Bronchial epithelial cell (primary cell): ENCODE data around the gene EML5. TPM values are rescaled to one million over a fixed set of nuclear protein-coding genes. Genes with fewer than 3 reads are reported as not detected.
"Not testable (repeated sequence)": the region's sequence is repeated elsewhere in the genome, so short reads cannot be mapped to it uniquely, and the experiment has no call there.

ENCODE experiments used
- DNase-seq: peaks from one replicate; pipeline ENCODE4 v3.0.0-alpha.2; 2010; ENCODE audit warnings: low read depth
- FAIRE-seq: peaks from 2 replicates; lab custom pipeline; 2011; peaks lifted over from hg19 to GRCh38; lab: Jason Lieb, UNC
- H3K27me3 ChIP-seq: 2 replicates; pipeline ENCODE4 v1.5.1; 2011; ENCODE audit warnings: low read length; ENCODE audit not compliant: control insufficient read depth, insufficient read depth
- H3K36me3 ChIP-seq: 2 replicates; pipeline ENCODE4 v1.5.1; 2011; ENCODE audit warnings: low read length; ENCODE audit not compliant: control insufficient read depth, insufficient read depth
- H3K4me3 ChIP-seq: 2 replicates; pipeline ENCODE4 v1.5.1; 2011; ENCODE audit warnings: mild to moderate bottlenecking, low read depth, low read length, control low read depth
- total RNA-seq: library from RNA; depleted of rRNA; stranded (reverse); fragments of >200 nt; gene quantifications from 2 replicates; pipeline ENCODE4 v1.2.1, GENCODE V29; 2014
- TF ChIP-seq, protein P1 (sequence below): IDR thresholded peaks from 2 replicates; pipeline ENCODE4 v1.5.1; 2011; ENCODE audit warnings: mild to moderate bottlenecking, moderate library complexity, low read length, control low read depth, inconsistent platforms; ENCODE audit not compliant: insufficient read depth, severe bottlenecking

The EML5 gene
- total RNA-seq, 1 donor from 2014 or later = not detected

DNA sequence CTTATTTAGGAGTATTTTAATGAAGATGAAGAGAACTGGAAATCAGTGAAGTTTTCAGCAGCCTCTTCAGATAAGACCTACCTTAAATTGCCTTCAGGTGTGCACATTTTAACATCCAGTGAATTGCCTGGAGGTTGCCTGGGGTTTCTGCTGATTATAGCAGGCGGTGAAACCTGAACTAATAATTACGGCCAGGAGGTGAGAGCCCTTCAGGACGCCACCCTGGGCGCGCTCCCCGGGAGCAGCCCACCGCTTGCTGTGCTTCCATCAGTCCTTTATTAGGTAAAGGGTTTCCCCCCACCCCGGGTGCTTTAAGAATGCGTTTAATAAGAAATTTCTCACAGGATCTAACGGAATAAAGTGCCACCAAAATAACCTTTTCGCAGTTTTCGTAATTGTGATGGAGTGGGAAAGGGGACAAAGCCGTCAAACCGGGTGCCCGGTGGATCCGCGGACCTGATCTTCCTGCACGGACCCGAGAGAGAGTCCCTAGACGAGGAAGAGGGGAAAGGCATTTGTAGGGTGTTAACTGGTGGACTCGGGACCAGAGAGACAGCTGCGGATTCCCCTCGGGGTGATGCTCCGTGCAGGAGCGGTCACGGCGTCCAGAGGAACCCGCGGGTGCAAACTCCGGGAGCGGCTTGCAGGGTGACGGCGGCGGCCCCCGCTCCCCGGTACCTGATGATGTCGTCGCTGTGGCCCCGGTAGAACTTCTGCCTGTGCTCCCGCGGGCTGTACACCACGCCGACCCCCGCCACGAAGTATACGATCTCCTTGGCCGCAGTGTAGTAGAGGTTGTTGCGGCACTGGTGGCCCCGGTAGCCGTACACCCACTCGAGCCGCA lies 902 bp downstream of the EML5 start:
- Histone ChIP-seq H3K36me3 (no peaks in the 10 kb centered on the region), H3K4me3 (peak overlapping the region; percentile 45), H3K27me3 (peaks cover 9% of the 10 kb centered on the region)
- DNase-seq = no peak
- no peak for FAIRE-seq
- TF ChIP-seq, protein P1, sequence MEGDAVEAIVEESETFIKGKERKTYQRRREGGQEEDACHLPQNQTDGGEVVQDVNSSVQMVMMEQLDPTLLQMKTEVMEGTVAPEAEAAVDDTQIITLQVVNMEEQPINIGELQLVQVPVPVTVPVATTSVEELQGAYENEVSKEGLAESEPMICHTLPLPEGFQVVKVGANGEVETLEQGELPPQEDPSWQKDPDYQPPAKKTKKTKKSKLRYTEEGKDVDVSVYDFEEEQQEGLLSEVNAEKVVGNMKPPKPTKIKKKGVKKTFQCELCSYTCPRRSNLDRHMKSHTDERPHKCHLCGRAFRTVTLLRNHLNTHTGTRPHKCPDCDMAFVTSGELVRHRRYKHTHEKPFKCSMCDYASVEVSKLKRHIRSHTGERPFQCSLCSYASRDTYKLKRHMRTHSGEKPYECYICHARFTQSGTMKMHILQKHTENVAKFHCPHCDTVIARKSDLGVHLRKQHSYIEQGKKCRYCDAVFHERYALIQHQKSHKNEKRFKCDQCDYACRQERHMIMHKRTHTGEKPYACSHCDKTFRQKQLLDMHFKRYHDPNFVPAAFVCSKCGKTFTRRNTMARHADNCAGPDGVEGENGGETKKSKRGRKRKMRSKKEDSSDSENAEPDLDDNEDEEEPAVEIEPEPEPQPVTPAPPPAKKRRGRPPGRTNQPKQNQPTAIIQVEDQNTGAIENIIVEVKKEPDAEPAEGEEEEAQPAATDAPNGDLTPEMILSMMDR = no peak

DNA sequence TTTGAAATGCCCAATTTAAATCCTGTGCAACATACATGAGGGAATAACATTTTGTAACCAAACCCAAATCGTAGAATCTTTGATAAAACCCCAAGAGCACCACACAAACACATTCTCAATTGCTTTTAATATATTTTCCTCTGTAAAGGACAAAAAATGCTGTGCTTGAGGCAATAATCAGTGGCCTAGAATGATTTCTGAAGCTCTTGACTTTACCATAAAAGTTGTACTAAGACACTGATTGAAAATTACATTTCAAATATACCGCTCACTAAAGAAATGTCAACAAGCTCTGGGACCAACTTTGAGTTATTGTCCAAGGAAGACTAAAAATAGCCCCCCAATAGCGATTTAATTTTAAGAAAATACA lies 1.5 kb downstream of the EML5 start:
- FAIRE-seq = no peak
- H3K27me3 ChIP-seq = peaks cover 9% of the 10 kb centered on the region
- H3K4me3 ChIP-seq = no peak overlapping the region
- H3K36me3 ChIP-seq = no peaks in the 10 kb centered on the region
- DNase-seq = no peak
- TF ChIP-seq, protein P1 = no peak

DNA sequence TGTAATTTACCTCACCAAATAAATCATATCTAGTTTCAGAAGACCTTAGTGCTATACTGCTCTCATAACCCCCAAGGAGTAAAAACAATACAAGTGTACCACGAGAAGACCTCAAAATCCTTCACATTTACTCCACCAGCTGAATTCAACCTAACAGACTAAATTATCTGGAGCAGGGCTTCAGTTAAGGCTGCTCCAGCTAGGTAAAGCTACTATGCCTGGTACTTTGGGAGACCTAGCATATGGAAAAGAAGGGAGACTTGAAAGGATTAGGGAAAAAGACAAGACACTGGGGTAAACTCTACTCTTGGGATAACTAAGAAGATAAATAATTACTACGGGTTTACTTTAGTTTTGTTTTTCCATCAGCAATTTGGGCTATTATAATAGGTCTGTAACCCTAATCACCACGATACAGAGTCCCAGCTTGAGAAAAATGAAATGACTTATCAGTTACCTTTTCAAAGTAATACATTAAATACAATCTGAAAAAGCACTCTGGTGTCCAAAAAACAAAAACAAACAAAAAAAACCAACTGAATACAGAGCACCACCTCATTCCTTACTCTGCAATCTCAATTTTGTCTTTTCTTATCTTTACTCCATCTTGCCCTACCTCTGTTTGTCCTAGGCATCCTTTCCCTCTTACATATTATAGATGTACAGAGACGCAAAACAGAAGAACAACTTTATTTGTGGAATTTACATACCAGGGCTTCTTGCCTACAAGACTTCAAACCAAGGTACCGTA lies 2.1 kb downstream of the EML5 start:
- H3K27me3 ChIP-seq = peaks cover 9% of the 10 kb centered on the region
- H3K36me3 ChIP-seq = no peaks in the 10 kb centered on the region
- no peak overlapping the region for H3K4me3 ChIP-seq
- FAIRE-seq (no peak), DNase-seq (no peak)
- TF ChIP-seq, protein P1 = no peak

DNA sequence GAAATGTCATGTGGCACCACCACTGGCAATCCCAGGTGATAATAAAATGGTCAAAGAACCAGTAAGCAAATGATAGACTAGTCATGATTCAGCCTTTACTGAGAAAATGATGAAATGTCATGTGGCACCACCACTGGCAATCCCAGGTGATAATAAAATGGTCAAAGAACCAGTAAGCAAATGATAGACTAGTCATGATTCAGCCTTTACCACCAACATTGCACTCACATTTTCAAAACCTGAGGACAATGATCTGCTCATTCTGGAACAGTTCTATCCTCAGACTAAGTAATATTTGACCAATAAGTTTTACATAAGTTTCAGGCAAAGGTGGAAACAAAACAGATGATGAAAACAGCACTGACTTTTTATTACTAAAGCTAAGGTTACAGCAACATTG lies 3.2 kb downstream of the EML5 start:
- H3K27me3 ChIP-seq, H3K4me3 ChIP-seq, H3K36me3 ChIP-seq, FAIRE-seq, DNase-seq: not testable (repeated sequence)

DNA sequence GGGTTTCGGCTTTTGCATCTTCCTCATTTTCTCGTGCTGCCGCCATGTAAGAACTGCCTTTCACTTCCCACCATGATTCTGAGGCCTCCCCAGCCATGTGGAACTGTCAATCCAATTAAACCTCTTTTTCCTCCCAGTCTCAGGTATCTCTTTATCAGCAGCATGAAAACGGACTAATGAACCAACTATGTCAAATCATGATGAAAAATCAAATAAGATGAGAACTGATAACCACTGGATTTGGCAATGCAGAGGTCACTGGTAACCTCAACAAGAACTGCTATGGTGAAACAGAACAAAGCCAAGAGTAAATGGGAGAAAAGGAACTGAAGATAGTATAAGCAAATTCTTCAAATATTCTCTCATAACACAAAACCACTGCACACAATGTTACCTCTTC lies 6.0 kb downstream of the EML5 start:
- no peak for FAIRE-seq
- Histone ChIP-seq H3K36me3 (no peaks in the 10 kb centered on the region), H3K27me3 (peaks cover 4% of the 10 kb centered on the region), H3K4me3 (no peak overlapping the region)
- TF ChIP-seq, protein P1 = no peak
- DNase-seq = no peak

DNA sequence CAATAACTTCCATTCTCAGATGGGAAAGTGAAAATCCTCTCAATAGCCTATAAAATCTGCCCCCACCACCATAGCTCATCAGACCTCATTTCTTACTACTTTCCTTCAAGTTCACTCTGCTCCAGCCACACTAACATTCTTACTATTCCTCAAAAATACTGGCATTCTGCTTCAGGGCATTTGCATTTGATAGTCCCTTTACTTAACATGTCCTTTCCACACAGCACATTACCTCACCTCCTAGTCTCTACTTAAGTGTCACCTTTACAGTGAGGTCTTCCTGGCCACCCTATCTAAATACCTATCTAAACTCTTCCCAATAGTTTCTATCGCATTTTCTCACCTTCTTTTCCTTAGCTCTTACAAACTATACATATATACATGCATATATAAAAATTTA lies 6.8 kb downstream of the EML5 start:
- peaks cover under 1% of the 10 kb centered on the region for H3K27me3 ChIP-seq
- DNase-seq (no peak), FAIRE-seq (no peak)
- no peaks in the 10 kb centered on the region for H3K36me3 ChIP-seq
- no peak overlapping the region for H3K4me3 ChIP-seq
- TF ChIP-seq, protein P1 = no peak
